ENCODE results near the gene ZRANB1. TPM values are rescaled to one million over a fixed set of nuclear protein-coding genes. Genes with fewer than 3 reads are reported as not detected.

Gene ZRANB1
- total and polyA plus RNA-seq, 8 donors: 4.3 to 12.2 (median 7.7) TPM

DNA sequence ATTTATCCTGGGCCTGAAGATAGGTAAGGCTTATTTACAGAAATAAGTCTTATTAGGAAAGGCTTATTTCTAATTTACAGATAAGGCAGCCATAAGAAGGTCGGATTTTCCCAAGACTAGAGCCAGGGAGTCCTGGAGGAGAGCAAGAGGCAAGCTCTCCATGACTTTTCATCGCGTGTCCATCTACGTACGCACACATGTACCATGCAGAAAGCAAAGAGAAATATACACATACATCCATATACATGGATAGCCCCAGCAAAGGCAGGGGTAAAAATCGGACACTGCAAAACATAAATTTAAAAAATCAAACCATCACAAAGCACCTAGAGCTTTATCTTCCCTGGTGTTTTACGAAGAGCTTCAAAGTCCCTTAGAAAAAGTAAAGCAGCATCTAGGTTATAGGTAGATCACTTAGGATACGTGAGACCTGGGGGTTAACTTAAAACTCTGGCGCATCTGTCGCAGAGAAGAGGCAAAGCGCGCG is 25.8 kb upstream of the ZRANB1 start:
- Histone ChIP-seq H3K36me3 (no peaks in the 10 kb centered on the region), H3K4me1 (peaks cover 3 to 19% (median 17%) of the 10 kb centered on the region in 3 donors), H3K9me3 (no peaks in the 10 kb centered on the region), H3K4me3 (peak overlapping the region; percentile 27 to 81 (median 76)), H3K27ac (peak overlapping the region; percentile 96 to 98 (median 96)), H3K27me3 (no peaks in the 10 kb centered on the region)
- DNase-seq (no peak), FAIRE-seq (no peak), ATAC-seq (peak; percentile 6 to 19 (median 12))
- 1 to 2% methylated on average over 13 of the region's 13 CpGs for WGBS, 2 donors
- TF ChIP-seq, protein P1, sequence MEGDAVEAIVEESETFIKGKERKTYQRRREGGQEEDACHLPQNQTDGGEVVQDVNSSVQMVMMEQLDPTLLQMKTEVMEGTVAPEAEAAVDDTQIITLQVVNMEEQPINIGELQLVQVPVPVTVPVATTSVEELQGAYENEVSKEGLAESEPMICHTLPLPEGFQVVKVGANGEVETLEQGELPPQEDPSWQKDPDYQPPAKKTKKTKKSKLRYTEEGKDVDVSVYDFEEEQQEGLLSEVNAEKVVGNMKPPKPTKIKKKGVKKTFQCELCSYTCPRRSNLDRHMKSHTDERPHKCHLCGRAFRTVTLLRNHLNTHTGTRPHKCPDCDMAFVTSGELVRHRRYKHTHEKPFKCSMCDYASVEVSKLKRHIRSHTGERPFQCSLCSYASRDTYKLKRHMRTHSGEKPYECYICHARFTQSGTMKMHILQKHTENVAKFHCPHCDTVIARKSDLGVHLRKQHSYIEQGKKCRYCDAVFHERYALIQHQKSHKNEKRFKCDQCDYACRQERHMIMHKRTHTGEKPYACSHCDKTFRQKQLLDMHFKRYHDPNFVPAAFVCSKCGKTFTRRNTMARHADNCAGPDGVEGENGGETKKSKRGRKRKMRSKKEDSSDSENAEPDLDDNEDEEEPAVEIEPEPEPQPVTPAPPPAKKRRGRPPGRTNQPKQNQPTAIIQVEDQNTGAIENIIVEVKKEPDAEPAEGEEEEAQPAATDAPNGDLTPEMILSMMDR (IDR thresholded peaks at IDR 0.05): no peak
- intact Hi-C loops (cut with DNase I): no loop called here

DNA sequence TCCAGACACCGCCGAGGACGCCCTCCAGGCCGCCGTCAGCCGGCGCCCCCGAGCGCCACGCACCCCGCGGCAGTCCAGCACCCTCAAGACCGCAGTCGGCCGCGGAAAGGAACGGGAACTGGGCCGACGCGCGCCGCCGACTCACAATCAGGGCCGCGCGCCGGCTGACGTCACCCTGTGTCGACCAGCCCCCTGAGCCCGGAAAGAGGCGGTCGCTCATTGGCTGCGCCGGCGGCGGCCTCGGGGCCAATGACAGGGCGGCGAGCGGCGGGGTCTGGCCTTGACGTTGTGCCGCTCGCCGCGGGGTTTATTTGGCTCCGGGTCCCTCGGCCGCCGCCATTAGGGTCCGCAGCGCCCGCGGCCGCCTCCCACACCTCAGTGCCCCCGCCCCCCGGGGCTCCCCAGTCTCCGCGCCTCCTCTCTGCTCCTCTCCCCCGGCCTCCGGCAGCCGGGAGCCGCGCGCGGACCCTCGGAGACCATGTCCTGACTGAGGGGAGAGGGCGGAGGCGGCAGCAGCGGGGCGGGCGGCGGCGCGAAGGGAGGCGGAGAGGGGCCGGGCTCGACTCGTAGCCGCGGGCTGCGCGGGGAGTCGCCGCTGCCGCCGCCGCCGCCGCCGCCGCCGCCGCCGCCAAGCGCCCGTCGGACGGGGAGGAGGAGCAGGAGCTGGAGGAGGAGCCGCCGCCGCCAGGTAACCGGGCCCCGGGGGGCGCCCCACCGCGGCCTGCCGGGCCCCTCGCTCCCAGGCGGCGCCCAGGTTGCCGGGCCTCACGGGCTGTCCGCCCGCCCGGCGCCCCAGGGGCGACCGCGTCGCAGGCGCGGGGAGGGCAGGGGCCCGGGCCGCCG is 25.1 kb upstream of the ZRANB1 start:
- Histone ChIP-seq H3K27me3 (no peaks in the 10 kb centered on the region), H3K4me3 (peak overlapping the region; percentile 56 to 81 (median 76)), H3K36me3 (no peaks in the 10 kb centered on the region), H3K4me1 (peaks cover 5 to 22% (median 20%) of the 10 kb centered on the region in 3 donors), H3K27ac (peak overlapping the region; percentile 96 to 98 (median 96)), H3K9me3 (no peaks in the 10 kb centered on the region)
- DNase-seq: peak; percentile 97 to 100 (median 98)
- 0% methylated on average over 60 to 126 of the region's 126 CpGs for WGBS, 2 donors
- ATAC-seq: peak; percentile 94 to 97 (median 96)
- intact Hi-C loops (cut with DNase I): no loop called here
- no peak for FAIRE-seq
- TF ChIP-seq, protein P1 (IDR thresholded peaks at IDR 0.05): no peak

DNA sequence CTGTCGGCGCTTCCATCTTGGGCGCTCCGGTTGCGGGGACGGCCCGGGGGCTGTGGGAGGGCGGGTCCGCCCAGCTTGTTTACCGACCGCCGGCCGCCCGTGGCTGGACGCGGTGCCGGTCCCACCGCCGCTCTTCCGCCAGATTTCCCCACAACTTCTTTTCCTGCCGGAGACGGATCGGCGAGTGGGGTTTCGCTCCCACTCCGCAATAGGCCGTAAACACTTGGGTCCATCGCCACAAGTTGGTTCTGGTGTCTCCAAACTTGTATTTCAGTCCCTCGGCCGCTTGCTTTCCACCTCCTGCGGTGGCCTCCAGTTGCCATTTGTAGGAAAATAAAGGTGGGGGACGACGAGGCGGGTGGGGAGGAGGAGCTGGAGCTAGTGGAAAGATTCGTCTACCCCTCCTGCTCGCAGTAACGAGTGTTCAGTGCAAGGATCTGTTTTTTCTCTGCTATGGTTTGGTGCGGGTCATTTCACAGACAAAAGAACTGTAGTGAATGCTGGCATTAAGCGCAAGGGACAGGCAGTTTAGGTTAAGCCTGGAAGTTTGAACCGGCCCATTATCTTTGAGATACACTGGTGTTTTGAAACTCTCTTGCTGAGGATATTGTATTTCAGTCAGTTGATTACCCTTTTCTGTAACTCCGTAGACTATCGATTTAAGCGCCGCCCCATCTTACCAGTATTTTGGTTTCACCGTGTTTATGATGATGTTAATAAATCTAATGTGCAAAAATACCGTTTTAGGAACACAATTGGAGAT is 24.3 kb upstream of the ZRANB1 start:
- Histone ChIP-seq H3K27ac (peak overlapping the region; percentile 71 to 98 (median 96)), H3K9me3 (no peaks in the 10 kb centered on the region), H3K36me3 (no peaks in the 10 kb centered on the region), H3K27me3 (no peaks in the 10 kb centered on the region), H3K4me1 (peaks cover 5 to 22% (median 20%) of the 10 kb centered on the region in 3 donors), H3K4me3 (peak overlapping the region; percentile 56 to 81 (median 76))
- 1% methylated on average over 29 to 46 of the region's 46 CpGs for WGBS, 2 donors
- ATAC-seq: peak; percentile 27 to 43 (median 40)
- intact Hi-C loops (cut with DNase I): no loop called here
- TF ChIP-seq, protein P1 (IDR thresholded peaks at IDR 0.05): no peak
- DNase-seq: peak in 5 of 6 donors; percentile 44 to 77 (median 48)
- no peak for FAIRE-seq

DNA sequence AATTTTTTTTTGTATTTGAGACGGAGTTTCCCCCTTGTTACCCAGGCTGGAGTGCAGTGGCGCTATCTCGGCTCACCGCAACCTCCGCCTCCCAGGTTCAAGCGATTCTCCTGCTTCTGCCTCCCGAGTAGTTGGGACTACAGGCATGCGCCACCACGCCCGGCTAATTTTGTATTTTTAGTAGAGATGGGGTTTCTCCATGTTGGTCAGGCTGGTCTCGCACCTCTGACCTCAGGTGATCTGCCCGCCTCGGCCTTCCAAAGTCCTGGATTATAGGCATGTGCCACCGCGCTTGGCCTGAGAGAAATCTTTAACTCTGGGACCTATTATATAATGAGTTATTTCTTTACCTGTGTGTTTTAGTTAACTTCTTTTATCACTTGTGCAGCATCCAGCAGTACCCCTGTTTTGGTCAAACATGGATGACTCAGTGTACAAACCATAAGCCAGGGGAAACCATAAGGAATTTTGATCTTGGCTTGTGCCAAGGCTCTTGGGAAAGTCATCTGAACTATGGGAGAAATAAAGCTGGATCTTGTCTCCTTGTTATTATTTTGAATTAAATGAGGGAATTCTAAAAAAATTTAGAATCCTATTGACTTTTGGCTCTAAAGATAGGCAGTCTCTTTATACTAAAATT is 23.6 kb upstream of the ZRANB1 start:
- intact Hi-C loops (cut with DNase I): no loop called here
- Histone ChIP-seq H3K9me3 (no peaks in the 10 kb centered on the region), H3K27me3 (no peaks in the 10 kb centered on the region), H3K36me3 (no peaks in the 10 kb centered on the region), H3K27ac (peak overlapping the region; percentile 71 to 98 (median 96)), H3K4me1 (peaks cover 5 to 22% (median 20%) of the 10 kb centered on the region in 3 donors), H3K4me3 (peak overlapping the region; percentile 56 to 81 (median 76))
- no peak for FAIRE-seq
- TF ChIP-seq, protein P1 (IDR thresholded peaks at IDR 0.05): no peak
- peak in 1 of 4 donors; percentile 2 for ATAC-seq
- DNase-seq: no peak
- 14 to 19% methylated on average over 15 of the region's 15 CpGs for WGBS, 2 donors

Measured in pancreas (tissue), 10 donors.